Activated CD8-positive, alpha-beta T cell treated with anti-CD3 and anti-CD28 coated beads for 36 hours (primary cell): Measurements from ENCODE around the gene TEX264. TPM values are rescaled to one million over a fixed set of nuclear protein-coding genes. Genes with fewer than 3 reads are reported as not detected.
A peak's percentile ranks its signal among the peaks of the same experiment; 100 is the strongest.

Experiments
- ATAC-seq: fragments of 200-7000 bp; cut with Tn5 transposase; one replicate; pipeline ENCODE4 v1.10.0; 2021; ENCODE audit warnings: mild to moderate bottlenecking, moderate library complexity
- CTCF ChIA-PET: fragments of 350-600 bp; sonication (Branson Sonifier 250); formaldehyde crosslinking; loops from one replicate; lab custom pipeline; 2021; ENCODE audit warnings: antibody characterized with exemption; lab: Charles Lee
- POLR2A ChIA-PET: fragments of 350-600 bp; sonication (Branson Sonifier 250); formaldehyde crosslinking; loops from one replicate; lab custom pipeline; 2021; ENCODE audit warnings: antibody characterized with exemption; lab: Charles Lee
- DNase-seq: peaks from one replicate; pipeline ENCODE4 v3.0.0-alpha.2; 2020
- H3K27ac Mint-ChIP-seq: one replicate; pipeline ENCODE4 v1.8.0; 2021; ENCODE audit warnings: mild to moderate bottlenecking, mixed read lengths
- H3K27me3 Mint-ChIP-seq: one replicate; pipeline ENCODE4 v1.8.0; 2021; ENCODE audit warnings: mixed read lengths
- H3K36me3 Mint-ChIP-seq: one replicate; pipeline ENCODE4 v1.8.0; 2021; ENCODE audit warnings: low read depth, mixed read lengths
- H3K4me1 Mint-ChIP-seq: one replicate; pipeline ENCODE4 v1.8.0; 2021; ENCODE audit warnings: low read depth, mixed read lengths
- H3K4me3 Mint-ChIP-seq: one replicate; pipeline ENCODE4 v1.8.0; 2021; ENCODE audit warnings: mild to moderate bottlenecking, moderate library complexity, mixed read lengths
- H3K9me3 Mint-ChIP-seq: one replicate; pipeline ENCODE4 v1.8.0; 2021; ENCODE audit warnings: mixed read lengths
- intact Hi-C: fragments of 100-400 bp; cut with micrococcal nuclease; formaldehyde crosslinking; loops from one replicate; pipeline ENCODE4 v1.10.0; 2022
- total RNA-seq, 2 experiments: library from RNA; stranded (reverse); gene quantifications; one replicate each; pipeline ENCODE4 v1.2.3, GENCODE V29; 2021
- TF ChIP-seq, protein P1 (sequence below): fragments of 200-600 bp; IDR thresholded peaks from one replicate; pipeline ENCODE4 v1.8.0; 2022; ENCODE audit warnings: antibody characterized with exemption, mild to moderate bottlenecking

Gene TEX264
- total RNA-seq, 2 experiments from 2014 or later, result 24.9 to 26.0 TPM

DNA sequence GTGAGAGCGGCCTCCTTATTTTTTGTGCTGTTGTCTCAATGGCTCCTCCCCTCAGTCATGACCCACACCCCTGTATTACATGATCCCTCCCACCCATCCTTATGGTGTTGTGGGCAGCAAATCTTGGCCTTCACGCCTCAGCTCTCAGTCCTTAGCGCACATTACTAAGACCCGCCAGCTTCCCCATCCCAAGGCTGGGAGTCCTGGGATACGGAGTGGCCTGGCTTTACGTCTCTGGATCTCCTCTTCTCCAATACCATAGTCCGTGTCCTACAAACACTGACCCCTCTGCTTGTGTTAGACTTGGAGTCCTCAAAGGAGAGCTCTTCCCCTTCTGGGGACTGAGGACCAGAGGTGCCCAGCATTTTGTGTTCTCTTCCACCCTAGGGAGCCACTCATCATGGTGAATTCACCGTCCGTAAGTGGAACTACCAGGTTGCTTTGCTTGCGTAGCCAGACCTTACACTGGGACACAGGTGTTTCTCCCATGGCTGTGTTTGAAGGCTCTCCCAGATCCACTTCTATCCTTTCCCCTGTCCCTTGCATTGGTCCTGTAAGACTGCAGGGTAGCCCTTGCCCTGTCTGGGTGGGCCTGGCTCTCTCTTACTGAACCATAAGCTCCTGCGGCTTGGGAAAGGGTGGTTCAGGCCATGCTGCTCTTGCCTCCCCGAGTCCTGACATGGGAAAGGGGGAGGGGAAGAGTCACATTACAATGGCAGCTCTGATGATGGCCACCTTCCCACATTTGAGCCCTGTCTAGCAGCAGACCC, 49.4 kb downstream of the TEX264 start:
- intact Hi-C loops, result loop anchor here (5.0 kb wide), 1 partner anchor 82 kb away; no protein-coding TSS in a partner anchor
- H3K4me1 Mint-ChIP-seq, result peaks cover 35% of the 10 kb centered on the region
- no peaks in the 10 kb centered on the region for H3K27me3 Mint-ChIP-seq
- TF ChIP-seq, protein P1, sequence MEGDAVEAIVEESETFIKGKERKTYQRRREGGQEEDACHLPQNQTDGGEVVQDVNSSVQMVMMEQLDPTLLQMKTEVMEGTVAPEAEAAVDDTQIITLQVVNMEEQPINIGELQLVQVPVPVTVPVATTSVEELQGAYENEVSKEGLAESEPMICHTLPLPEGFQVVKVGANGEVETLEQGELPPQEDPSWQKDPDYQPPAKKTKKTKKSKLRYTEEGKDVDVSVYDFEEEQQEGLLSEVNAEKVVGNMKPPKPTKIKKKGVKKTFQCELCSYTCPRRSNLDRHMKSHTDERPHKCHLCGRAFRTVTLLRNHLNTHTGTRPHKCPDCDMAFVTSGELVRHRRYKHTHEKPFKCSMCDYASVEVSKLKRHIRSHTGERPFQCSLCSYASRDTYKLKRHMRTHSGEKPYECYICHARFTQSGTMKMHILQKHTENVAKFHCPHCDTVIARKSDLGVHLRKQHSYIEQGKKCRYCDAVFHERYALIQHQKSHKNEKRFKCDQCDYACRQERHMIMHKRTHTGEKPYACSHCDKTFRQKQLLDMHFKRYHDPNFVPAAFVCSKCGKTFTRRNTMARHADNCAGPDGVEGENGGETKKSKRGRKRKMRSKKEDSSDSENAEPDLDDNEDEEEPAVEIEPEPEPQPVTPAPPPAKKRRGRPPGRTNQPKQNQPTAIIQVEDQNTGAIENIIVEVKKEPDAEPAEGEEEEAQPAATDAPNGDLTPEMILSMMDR, result no peak
- POLR2A ChIA-PET, result interaction anchor here (1.0 kb wide), 1 partner anchor 8 kb away, joined by 3 read pairs; no protein-coding TSS in a partner anchor
- ATAC-seq, result no peak
- H3K27ac Mint-ChIP-seq, result no peak overlapping the region
- H3K36me3 Mint-ChIP-seq, result no peaks in the 10 kb centered on the region
- no peak for DNase-seq
- CTCF ChIA-PET, result interaction anchor here (0.6 to 6.7 kb wide), 10 partner anchors 9 to 220 kb away, joined by 3 to 84 read pairs (median 14); partner anchors contain the start of gene DCAF1
- H3K9me3 Mint-ChIP-seq, result peaks cover 2% of the 10 kb centered on the region
- no peak overlapping the region for H3K4me3 Mint-ChIP-seq

DNA sequence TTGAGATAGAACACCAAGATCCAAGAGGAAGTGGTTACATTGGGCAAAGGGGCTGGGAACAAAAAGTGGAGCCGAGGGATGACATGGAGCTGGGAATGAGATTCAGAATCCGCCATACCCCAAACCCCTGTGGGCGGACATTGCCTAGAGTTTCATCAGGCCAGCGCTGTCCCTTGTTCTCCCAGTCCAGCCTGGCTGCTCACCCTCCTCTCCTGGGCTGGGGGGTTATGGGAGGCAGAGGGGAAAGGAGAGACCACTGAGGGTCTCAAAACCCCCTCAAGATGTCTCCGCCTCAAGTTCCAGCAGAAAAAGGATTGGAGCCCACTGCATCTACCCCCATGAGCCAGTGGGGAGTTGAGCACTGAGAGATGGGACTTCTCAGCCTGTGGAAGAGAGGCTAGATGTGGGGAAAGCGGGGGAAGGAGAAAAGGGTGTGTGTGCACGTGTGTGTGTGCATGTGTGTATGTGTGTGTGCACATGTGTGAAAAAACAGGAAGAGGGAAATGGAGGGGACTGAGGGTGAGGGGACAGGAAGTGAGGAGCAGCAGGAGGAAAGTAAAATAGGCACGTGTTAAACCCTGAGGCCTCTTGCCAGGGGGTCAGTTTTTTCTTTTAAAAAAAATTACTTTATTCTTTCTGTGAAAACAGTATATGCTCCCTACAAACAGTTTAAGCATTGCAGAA, 50.2 kb downstream of the TEX264 start:
- H3K36me3 Mint-ChIP-seq, result no peaks in the 10 kb centered on the region
- TF ChIP-seq, protein P1, result no peak
- CTCF ChIA-PET, result interaction anchor here (0.6 to 6.7 kb wide), 7 partner anchors 8 to 221 kb away, joined by 3 to 84 read pairs (median 20); partner anchors contain the start of gene DCAF1
- no peak for ATAC-seq
- intact Hi-C loops, result loop anchor here (5.0 kb wide), 1 partner anchor 81 kb away; no protein-coding TSS in a partner anchor
- POLR2A ChIA-PET, result no interaction called here
- H3K27ac Mint-ChIP-seq, result peak overlapping the region; percentile 62
- H3K27me3 Mint-ChIP-seq, result no peaks in the 10 kb centered on the region
- no peak for DNase-seq
- H3K4me3 Mint-ChIP-seq, result no peak overlapping the region
- H3K9me3 Mint-ChIP-seq, result peaks cover 2% of the 10 kb centered on the region
- H3K4me1 Mint-ChIP-seq, result peaks cover 35% of the 10 kb centered on the region

- TF ChIP-seq, protein P1, result peak; percentile 30
- Mint-ChIP-seq H3K27ac (no peak overlapping the region), H3K4me1 (peaks cover 36% of the 10 kb centered on the region), H3K4me3 (no peak overlapping the region), H3K27me3 (no peaks in the 10 kb centered on the region), H3K36me3 (no peaks in the 10 kb centered on the region), H3K9me3 (peaks cover 2% of the 10 kb centered on the region)
- intact Hi-C loops, result loop anchor here (5.0 kb wide), 1 partner anchor 80 kb away; no protein-coding TSS in a partner anchor
- ATAC-seq (peak; percentile 28), DNase-seq (peak; percentile 67)
- ChIA-PET CTCF (interaction anchor here (0.7 to 0.8 kb wide), 2 partner anchors 18 to 78 kb away, joined by 3 read pairs; no protein-coding TSS in a partner anchor), POLR2A (no interaction called here)
Observed at GRCh38 chr3:51722362-51722761, 51.3 kb downstream of the TEX264 start.

DNA sequence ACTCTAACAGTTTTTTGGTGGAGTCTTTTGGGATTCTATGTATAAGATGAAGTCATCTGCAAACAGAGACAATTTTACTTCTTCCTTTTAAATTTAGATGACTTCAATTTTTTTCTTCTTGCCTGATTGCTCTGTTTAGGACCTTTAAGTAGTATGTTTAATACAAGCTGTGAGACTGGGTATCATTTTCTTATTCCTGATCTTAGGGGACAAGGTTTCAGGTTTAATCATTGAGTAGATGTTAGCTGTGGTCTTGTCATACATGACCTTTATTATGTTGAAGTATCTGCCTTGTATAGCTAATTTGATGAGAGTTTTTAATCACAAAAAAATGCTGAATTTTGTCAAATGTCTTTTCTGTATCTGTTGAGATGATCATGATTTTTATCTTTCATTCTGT, 56.4 kb downstream of the TEX264 start:
- Mint-ChIP-seq H3K36me3 (no peaks in the 10 kb centered on the region), H3K27ac (peak overlapping the region; percentile 79), H3K4me1 (peaks cover 35% of the 10 kb centered on the region), H3K27me3 (peaks cover 1% of the 10 kb centered on the region), H3K9me3 (peaks cover under 1% of the 10 kb centered on the region), H3K4me3 (peak overlapping the region; percentile 7)
- intact Hi-C loops, result no loop called here
- peak; percentile 82 for ATAC-seq
- TF ChIP-seq, protein P1, result no peak
- ChIA-PET CTCF (interaction anchor here (0.7 to 6.6 kb wide), 3 partner anchors 9 to 72 kb away, joined by 3 to 41 read pairs (median 41); no protein-coding TSS in a partner anchor), POLR2A (no interaction called here)
- DNase-seq, result no peak
